HG02973 (cell line): ENCODE measurements around the gene PCDHA6.
"Not testable (repeated sequence)": the region's sequence is repeated elsewhere in the genome, so short reads cannot be mapped to it uniquely, and the experiment has no call there.

Experiments
- ATAC-seq: cut with Tn5 transposase; IDR thresholded peaks from one replicate; pipeline ENCODE4 v1.9.1; 2021; ENCODE audit warnings: moderate library complexity; ENCODE audit not compliant: unreplicated experiment

Gene PCDHA6

GRCh38 chr5:140827704-140828361 is at the start of gene PCDHA6:
PCDHA6 (plus strand) TSS chr5:140827960; CDS start chr5:140828092, 132 bp downstream.
- ATAC-seq = no peak

- ATAC-seq = no peak
Observed at GRCh38 chr5:140780512-140780911, 47.2 kb upstream of the PCDHA6 start.

GRCh38 chr5:140785905-140786686 is 41.7 kb upstream of the PCDHA6 start, which contains the start of gene PCDHA1:
PCDHA1 (plus strand) TSS chr5:140786140.
- no peak for ATAC-seq

GRCh38 chr5:140787422-140787821 is 40.3 kb upstream of the PCDHA6 start:
- not testable (repeated sequence) for ATAC-seq

- ATAC-seq = not testable (repeated sequence)
Observed at GRCh38 chr5:140787849-140788504, 39.8 kb upstream of the PCDHA6 start.

- ATAC-seq = no peak
Observed at GRCh38 chr5:140791089-140791488, 36.7 kb upstream of the PCDHA6 start.

GRCh38 chr5:140794595-140795258 is 33.0 kb upstream of the PCDHA6 start, which contains the start of gene PCDHA2:
PCDHA2 (plus strand) TSS chr5:140794852.
- no peak for ATAC-seq

- no peak for ATAC-seq
Observed at GRCh38 chr5:140795259-140795641, 32.5 kb upstream of the PCDHA6 start.

- not testable (repeated sequence) for ATAC-seq
Observed at GRCh38 chr5:140796072-140796717, 31.6 kb upstream of the PCDHA6 start.

- ATAC-seq = no peak
Observed at GRCh38 chr5:140796718-140797095, 31.1 kb upstream of the PCDHA6 start.

GRCh38 chr5:140800816-140801493 is 26.8 kb upstream of the PCDHA6 start, which contains the start of gene PCDHA3:
PCDHA3 (plus strand) TSS chr5:140801057.
- no peak for ATAC-seq

- ATAC-seq = no peak
Observed at GRCh38 chr5:140801494-140801841, 26.3 kb upstream of the PCDHA6 start.

- ATAC-seq = not testable (repeated sequence)
Observed at GRCh38 chr5:140802381-140802780, 25.4 kb upstream of the PCDHA6 start.

GRCh38 chr5:140802781-140803271 is 24.9 kb upstream of the PCDHA6 start:
- no peak for ATAC-seq

- no peak for ATAC-seq
Observed at GRCh38 chr5:140806834-140807775, 20.7 kb upstream of the PCDHA6 start, which contains the start of gene PCDHA4. PCDHA4 (plus strand) TSS chr5:140807068.

- ATAC-seq = not testable (repeated sequence)
Observed at GRCh38 chr5:140808241-140808888, 19.4 kb upstream of the PCDHA6 start.

GRCh38 chr5:140808889-140809291 is 18.9 kb upstream of the PCDHA6 start:
- ATAC-seq = no peak
